H1 (cell line): ENCODE results near the gene MMP21. TPM values are rescaled to one million over a fixed set of nuclear protein-coding genes. Genes with fewer than 3 reads are reported as not detected.

Source experiments
- BACH1 ChIP-seq: IDR thresholded peaks from 2 replicates; pipeline ENCODE4 v1.6.1; 2012; ENCODE audit warnings: low read length, improper control_type of control experiment
- CBX5 ChIP-seq: fragments of 300-800, 300-1000 bp; sonication (generic); IDR thresholded peaks from 2 replicates; pipeline ENCODE4 v1.7.1; 2016; ENCODE audit warnings: antibody characterized with exemption, low read length, low read depth
- CHD2 ChIP-seq: IDR thresholded peaks from 2 replicates; pipeline ENCODE4 v1.6.1; 2012; ENCODE audit warnings: low read length, improper control_type of control experiment
- CREB1 ChIP-seq: IDR thresholded peaks from 2 replicates; pipeline ENCODE4 v1.6.1; 2012; ENCODE audit warnings: inconsistent platforms
- CTBP2 ChIP-seq: IDR thresholded peaks from 2 replicates; pipeline ENCODE4 v1.7.0; 2011; ENCODE audit warnings: borderline replicate concordance, mild to moderate bottlenecking, moderate library complexity, mixed read lengths, low read length; ENCODE audit not compliant: insufficient read depth, insufficient read length
- GTF2F1 ChIP-seq: IDR thresholded peaks from 2 replicates; pipeline ENCODE4 v1.6.1; 2012; ENCODE audit warnings: low read depth, low read length, improper control_type of control experiment, borderline replicate concordance
- JUN ChIP-seq: IDR thresholded peaks from 2 replicates; pipeline ENCODE4 v1.6.1; 2011; ENCODE audit warnings: low read depth, mild to moderate bottlenecking, improper control_type of control experiment, low read length
- KDM4A ChIP-seq: IDR thresholded peaks from one replicate; pipeline ENCODE4 v1.7.1; 2012; ENCODE audit warnings: low read depth, mild to moderate bottlenecking, moderate library complexity, low read length, inconsistent platforms; ENCODE audit not compliant: severe bottlenecking
- NRF1 ChIP-seq: IDR thresholded peaks from 2 replicates; pipeline ENCODE4 v1.6.1; 2011; ENCODE audit warnings: mild to moderate bottlenecking, low read depth, low read length, improper control_type of control experiment
- POLR2AphosphoS5 ChIP-seq: IDR thresholded peaks from 2 replicates; pipeline ENCODE4 v1.6.1; 2011; ENCODE audit warnings: low read depth, low read length
- RAD21 ChIP-seq, 2 experiments: IDR thresholded peaks in 1 of 2; conservative IDR thresholded peaks in 1 of 2; 2 replicates each; pipeline ENCODE4 v1.6.1; 2011; ENCODE audit warnings: low read depth in 2 of 2, low read length in 2 of 2, improper control_type of control experiment in 1 of 2, inconsistent platforms in 1 of 2, mild to moderate bottlenecking in 1 of 2, moderate library complexity in 1 of 2
- RBBP5 ChIP-seq: IDR thresholded peaks from 2 replicates; pipeline ENCODE4 v1.7.1; 2012; ENCODE audit warnings: low read depth, mild to moderate bottlenecking, inconsistent platforms, low read length, moderate library complexity, borderline replicate concordance
- SP4 ChIP-seq: IDR thresholded peaks from 2 replicates; pipeline ENCODE4 v1.6.1; 2012; ENCODE audit warnings: low read length, inconsistent platforms
- SRF ChIP-seq: IDR thresholded peaks from 2 replicates; pipeline ENCODE4 v1.6.1; 2011; ENCODE audit warnings: mild to moderate bottlenecking, low read depth, low read length, moderate library complexity
- TAF1 ChIP-seq: IDR thresholded peaks from 2 replicates; pipeline ENCODE4 v1.6.1; 2011; ENCODE audit warnings: mild to moderate bottlenecking, low read depth, low read length
- TCF12 ChIP-seq: IDR thresholded peaks from 2 replicates; pipeline ENCODE4 v1.6.1; 2011; ENCODE audit warnings: low read depth, mild to moderate bottlenecking, low read length
- YY1 ChIP-seq: IDR thresholded peaks from 2 replicates; pipeline ENCODE4 v1.6.1; 2011; ENCODE audit warnings: low read depth, mild to moderate bottlenecking, low read length
- ZNF274 ChIP-seq: IDR thresholded peaks from 2 replicates; pipeline ENCODE4 v1.7.0; 2012; ENCODE audit warnings: low read length, borderline replicate concordance; ENCODE audit errors: extremely low read depth
- polyA plus RNA-seq, 7 experiments: library from polyadenylated mRNA; depleted of rRNA in 3 of 7; stranded (reverse) in 5 of 7; unstranded in 2 of 7; fragments of >200 nt in 5 of 7; fragments of 200-250 nt in 2 of 7; gene quantifications; 1 replicate in 5 of 7; 2 replicates in 1 of 7; 4 replicates in 1 of 7; pipeline versions ENCODE4 v1.2.1 to v1.2.3, GENCODE V29; 2011 to 2013; ENCODE audit warnings: missing spikeins in 2 of 7, mixed read lengths in 2 of 7
- total RNA-seq: library from RNA; stranded (reverse); fragmentation: NEBNext Ultra II Directional; extraction: Animal tissue kit (Norgen Biotek cat#: 25700); gene quantifications from 2 replicates; pipeline ENCODE4 v1.2.1, GENCODE V29; 2021
- TF ChIP-seq, protein P1 (sequence below), 3 experiments: IDR thresholded peaks; 1 replicate in 2 of 3; 2 replicates in 1 of 3; pipeline versions ENCODE4 v1.5.1 to v1.6.1; 2011; ENCODE audit warnings: low read length in 3 of 3, mild to moderate bottlenecking in 3 of 3, inconsistent platforms in 2 of 3, low read depth in 1 of 3, moderate library complexity in 1 of 3; ENCODE audit not compliant: insufficient read depth in 1 of 3; ENCODE audit errors: control extremely low read depth in 1 of 3
- TF ChIP-seq, protein P2 (sequence below): IDR thresholded peaks from 2 replicates; pipeline ENCODE4 v1.6.1; 2011; ENCODE audit warnings: low read length, improper control_type of control experiment

The MMP21 gene
- total and polyA plus RNA-seq, 2 of the 8 experiments (the other 6 are each of a cell fraction or from before 2014, with no cell fraction given): not detected

DNA sequence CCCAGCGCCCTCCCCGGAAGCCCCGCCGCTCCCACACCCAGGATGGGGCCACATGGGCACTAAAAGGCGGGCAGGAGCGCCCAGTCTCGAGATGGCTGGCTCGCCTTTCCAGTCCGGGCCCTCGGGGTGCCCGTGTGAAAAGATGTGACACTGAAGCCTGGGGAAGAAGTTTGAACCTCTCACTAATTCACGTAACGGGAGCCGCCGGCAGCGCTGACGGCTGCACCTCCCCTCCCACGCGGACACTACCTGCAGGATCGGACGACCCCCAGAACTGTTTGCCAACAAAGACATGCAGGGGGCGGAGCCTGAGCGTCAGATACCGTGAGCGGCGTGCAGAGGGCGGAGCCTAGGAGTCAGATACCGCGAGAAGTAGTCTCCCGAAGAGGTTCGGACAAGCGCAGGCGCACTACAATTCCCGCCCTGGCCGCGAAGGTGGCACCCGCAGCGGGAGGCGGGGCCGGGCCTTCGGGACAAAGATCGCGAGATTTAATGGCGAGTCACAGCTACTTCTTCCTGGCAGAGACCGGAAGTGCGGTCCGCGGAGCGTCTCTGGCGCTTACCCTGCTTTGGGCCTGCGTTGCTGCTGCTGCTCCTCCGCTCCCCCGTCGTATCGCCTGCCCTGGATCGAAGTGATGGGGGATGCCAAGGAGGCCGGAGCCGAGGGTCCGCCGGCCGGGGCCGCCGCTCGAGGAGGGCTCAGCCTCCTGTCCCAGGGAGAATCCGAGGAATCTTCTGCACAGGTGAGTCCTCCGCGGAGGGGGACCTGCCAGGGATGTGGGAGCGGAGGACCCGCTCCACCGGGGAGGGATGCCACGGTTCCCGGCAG lies 56.2 kb downstream of the MMP21 start, which contains the start of gene EDRF1 (continued):
- no peak for TF ChIP-seq SRF
- TF ChIP-seq TCF12: no peak
- TF ChIP-seq, protein P1, sequence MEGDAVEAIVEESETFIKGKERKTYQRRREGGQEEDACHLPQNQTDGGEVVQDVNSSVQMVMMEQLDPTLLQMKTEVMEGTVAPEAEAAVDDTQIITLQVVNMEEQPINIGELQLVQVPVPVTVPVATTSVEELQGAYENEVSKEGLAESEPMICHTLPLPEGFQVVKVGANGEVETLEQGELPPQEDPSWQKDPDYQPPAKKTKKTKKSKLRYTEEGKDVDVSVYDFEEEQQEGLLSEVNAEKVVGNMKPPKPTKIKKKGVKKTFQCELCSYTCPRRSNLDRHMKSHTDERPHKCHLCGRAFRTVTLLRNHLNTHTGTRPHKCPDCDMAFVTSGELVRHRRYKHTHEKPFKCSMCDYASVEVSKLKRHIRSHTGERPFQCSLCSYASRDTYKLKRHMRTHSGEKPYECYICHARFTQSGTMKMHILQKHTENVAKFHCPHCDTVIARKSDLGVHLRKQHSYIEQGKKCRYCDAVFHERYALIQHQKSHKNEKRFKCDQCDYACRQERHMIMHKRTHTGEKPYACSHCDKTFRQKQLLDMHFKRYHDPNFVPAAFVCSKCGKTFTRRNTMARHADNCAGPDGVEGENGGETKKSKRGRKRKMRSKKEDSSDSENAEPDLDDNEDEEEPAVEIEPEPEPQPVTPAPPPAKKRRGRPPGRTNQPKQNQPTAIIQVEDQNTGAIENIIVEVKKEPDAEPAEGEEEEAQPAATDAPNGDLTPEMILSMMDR (IDR thresholded peaks at IDR 0.05; ENCODE audit: control extremely low read depth in 1 of 3, insufficient read depth in 1 of 3, low read depth in 1 of 3, low read length in 3 of 3): peak in 1 of 3 experiments; percentile 12; a peak in 1 of 4 replicates
- TF ChIP-seq SP4: peak; percentile 84
- 0 out of 4 replicates have a peak, but pooled peaks of 1 of the 2 experiments have one; percentile 0 for TF ChIP-seq RAD21 (IDR thresholded peaks at IDR 0.05 in 1 of 2, conservative IDR thresholded peaks at IDR 0.05 in 1 of 2; ENCODE audit: low read depth in 2 of 2, low read length in 2 of 2)
- TF ChIP-seq GTF2F1: peak; percentile 76
- peak; percentile 71 for TF ChIP-seq NRF1
- TF ChIP-seq JUN: no peak
- TF ChIP-seq BACH1: no peak
- TF ChIP-seq CBX5: no peak
- peak; percentile 97 for TF ChIP-seq CHD2
- peak; percentile 95 for TF ChIP-seq TAF1
- TF ChIP-seq YY1: no peak
- TF ChIP-seq POLR2AphosphoS5: peak; percentile 96
- TF ChIP-seq CTBP2: no peak
- TF ChIP-seq CREB1: peak; percentile 2; the same call in 1 of the 2 replicates
- TF ChIP-seq KDM4A: peak; percentile 97
- no peak for TF ChIP-seq RBBP5
- TF ChIP-seq ZNF274: no peak
- TF ChIP-seq, protein P2, sequence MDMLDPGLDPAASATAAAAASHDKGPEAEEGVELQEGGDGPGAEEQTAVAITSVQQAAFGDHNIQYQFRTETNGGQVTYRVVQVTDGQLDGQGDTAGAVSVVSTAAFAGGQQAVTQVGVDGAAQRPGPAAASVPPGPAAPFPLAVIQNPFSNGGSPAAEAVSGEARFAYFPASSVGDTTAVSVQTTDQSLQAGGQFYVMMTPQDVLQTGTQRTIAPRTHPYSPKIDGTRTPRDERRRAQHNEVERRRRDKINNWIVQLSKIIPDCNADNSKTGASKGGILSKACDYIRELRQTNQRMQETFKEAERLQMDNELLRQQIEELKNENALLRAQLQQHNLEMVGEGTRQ: no peak
